SK-N-SH treated with all-trans-retinoic acid at 6 μM for 48 hours (cell line): ENCODE data around the gene DPEP2.

Experiments
- ATAC-seq: fragments of 200-7000 bp; cut with Tn5 transposase; 3 replicates; pipeline ENCODE4 v1.9.1; 2020; ENCODE audit warnings: mild to moderate bottlenecking, moderate library complexity
- BACH2 ChIP-seq: fragments of 250-450 bp; sonication (Bioruptor Pico); IDR thresholded peaks from 2 replicates; pipeline ENCODE4 v1.9.0; 2021; ENCODE audit warnings: mild to moderate bottlenecking, borderline replicate concordance
- CREB5 ChIP-seq: fragments of 250-450 bp; sonication (Bioruptor Pico); IDR thresholded peaks from 2 replicates; pipeline ENCODE4 v1.5.1; 2020; ENCODE audit warnings: low read depth, mild to moderate bottlenecking, moderate library complexity
- CSRNP3 ChIP-seq: fragments of 250-450 bp; sonication (Bioruptor Pico); IDR thresholded peaks from 2 replicates; pipeline ENCODE4 v1.5.1; 2021; ENCODE audit warnings: mild to moderate bottlenecking, moderate library complexity
- ESRRG ChIP-seq: fragments of 250-450 bp; sonication (Bioruptor Pico); IDR thresholded peaks from 2 replicates; pipeline ENCODE4 v1.6.1; 2021; ENCODE audit warnings: mild to moderate bottlenecking
- ISL1 ChIP-seq: fragments of 250-450 bp; sonication (Bioruptor Pico); IDR thresholded peaks from 2 replicates; pipeline ENCODE4 v2.1.2; 2022; ENCODE audit warnings: mild to moderate bottlenecking, moderate library complexity
- OSR1 ChIP-seq: fragments of 250-450 bp; sonication (Bioruptor Pico); IDR thresholded peaks from 2 replicates; pipeline ENCODE4 v1.8.0; 2022; ENCODE audit warnings: moderate library complexity, mild to moderate bottlenecking, inconsistent platforms
- PATZ1 ChIP-seq: fragments of 250-450 bp; sonication (Bioruptor Pico); IDR thresholded peaks from 2 replicates; pipeline ENCODE4 v1.8.0; 2020; ENCODE audit warnings: mild to moderate bottlenecking, moderate library complexity, borderline replicate concordance
- POU6F1 ChIP-seq: fragments of 250-450 bp; sonication (Bioruptor Pico); IDR thresholded peaks from 2 replicates; pipeline ENCODE4 v1.8.0; 2021; ENCODE audit warnings: low read depth, mild to moderate bottlenecking, moderate library complexity, borderline replicate concordance
- RARB ChIP-seq: fragments of 250-450 bp; sonication (Bioruptor Pico); IDR thresholded peaks from 2 replicates; pipeline ENCODE4 v1.8.0; 2021; ENCODE audit warnings: mild to moderate bottlenecking, moderate library complexity
- SNAI2 ChIP-seq: fragments of 250-450 bp; sonication (Bioruptor Pico); IDR thresholded peaks from 2 replicates; pipeline ENCODE4 v1.5.0; 2020; ENCODE audit warnings: mild to moderate bottlenecking, moderate library complexity
- TOX ChIP-seq: fragments of 250-450 bp; sonication (Bioruptor Pico); IDR thresholded peaks from 2 replicates; pipeline ENCODE4 v1.8.0; 2021; ENCODE audit warnings: mild to moderate bottlenecking, moderate library complexity, borderline replicate concordance
- TSHZ2 ChIP-seq: fragments of 250-450 bp; sonication (Bioruptor Pico); IDR thresholded peaks from 2 replicates; pipeline ENCODE4 v1.5.0; 2020; ENCODE audit warnings: mild to moderate bottlenecking, moderate library complexity
- ZC3H10 ChIP-seq: fragments of 250-450 bp; sonication (Bioruptor Pico); IDR thresholded peaks from 2 replicates; pipeline ENCODE4 v1.5.1; 2021; ENCODE audit warnings: mild to moderate bottlenecking, moderate library complexity
- ZFP30 ChIP-seq: fragments of 450-650 bp; formaldehyde crosslinking; IDR thresholded peaks from 2 replicates; pipeline ENCODE4 v1.5.0; 2022; ENCODE audit warnings: mild to moderate bottlenecking, moderate library complexity
- ZNF70 ChIP-seq: fragments of 450-650 bp; formaldehyde crosslinking; IDR thresholded peaks from 2 replicates; pipeline ENCODE4 v1.5.0; 2020; ENCODE audit warnings: mild to moderate bottlenecking, moderate library complexity
- ZNF8 ChIP-seq: fragments of 450-650 bp; formaldehyde crosslinking; IDR thresholded peaks from 2 replicates; pipeline ENCODE4 v1.5.0; 2020; ENCODE audit warnings: mild to moderate bottlenecking, moderate library complexity

The DPEP2 gene

GRCh38 chr16:67967183-67967957 lies 31.9 kb downstream of the DPEP2 start:
- no peak for TF ChIP-seq BACH2 (CRISPR knock-in tag)
- no peak for TF ChIP-seq PATZ1 (CRISPR knock-in tag)
- no peak for TF ChIP-seq ISL1 (CRISPR knock-in tag)
- no peak for TF ChIP-seq POU6F1 (CRISPR knock-in tag)
- TF ChIP-seq CREB5 (CRISPR knock-in tag): no peak
- no peak for TF ChIP-seq ESRRG (CRISPR knock-in tag)
- no peak for TF ChIP-seq ZFP30
- TF ChIP-seq ZC3H10: no peak
- TF ChIP-seq CSRNP3 (CRISPR knock-in tag): no peak
- no peak for TF ChIP-seq ZNF70 (CRISPR knock-in tag)
- ATAC-seq: peak; percentile 7

GRCh38 chr16:67966549-67967182 lies 32.6 kb downstream of the DPEP2 start:
- peak; percentile 14 for ATAC-seq
- TF ChIP-seq ISL1 (CRISPR knock-in tag): no peak
- no peak for TF ChIP-seq SNAI2 (CRISPR knock-in tag)
- no peak for TF ChIP-seq POU6F1 (CRISPR knock-in tag)
- TF ChIP-seq BACH2 (CRISPR knock-in tag): no peak
- TF ChIP-seq PATZ1 (CRISPR knock-in tag): no peak
- no peak for TF ChIP-seq TSHZ2 (CRISPR knock-in tag)
- no peak for TF ChIP-seq ZFP30
- TF ChIP-seq TOX (CRISPR knock-in tag): no peak
- no peak for TF ChIP-seq ESRRG (CRISPR knock-in tag)
- TF ChIP-seq RARB (CRISPR knock-in tag): no peak
- TF ChIP-seq OSR1 (CRISPR knock-in tag): no peak
- no peak for TF ChIP-seq ZNF8
- TF ChIP-seq, all 23 proteins: peak for 0
